HEK293 (cell line): ENCODE results near the gene MTR.

Experiments used
- CTCF ChIA-PET: fragments of 350-600 bp; formaldehyde crosslinking; extraction: SDS; loops from one replicate; lab custom pipeline; 2021; ENCODE audit warnings: antibody characterized with exemption; lab: Yijun Ruan, JAX
- POLR2A ChIA-PET: fragments of 300-600 bp; formaldehyde crosslinking; extraction: SDS; loops from one replicate; lab custom pipeline; 2020; ENCODE audit warnings: antibody characterized with exemption, inconsistent platforms; lab: Yijun Ruan, JAX
- H3K27ac ChIP-seq: fragments of 200-500 bp; sonication (Bioruptor generic); 2 replicates; pipeline ENCODE4 v1.5.1; 2014; ENCODE audit warnings: low read depth, low read length, control low read depth, inconsistent platforms; ENCODE audit errors: extremely low read depth
- H3K36me3 ChIP-seq, 2 experiments: fragments of 200-500 bp in 1 of 2; sonication (Bioruptor generic) in 1 of 2; 1 replicate in 1 of 2; 2 replicates in 1 of 2; pipeline ENCODE4 v1.5.1; 2014 to 2017; ENCODE audit warnings: inconsistent platforms in 2 of 2, low read length in 2 of 2; ENCODE audit not compliant: control insufficient read depth in 2 of 2, insufficient read depth in 1 of 2
- H3K4me1 ChIP-seq: fragments of 200-500 bp; sonication (Bioruptor generic); 2 replicates; pipeline ENCODE4 v1.5.1; 2014; ENCODE audit warnings: mild to moderate bottlenecking, low read length, inconsistent platforms; ENCODE audit not compliant: control insufficient read depth, insufficient read depth
- H3K4me3 ChIP-seq: 2 replicates; pipeline ENCODE4 v1.5.1; 2011; ENCODE audit warnings: low read depth, mild to moderate bottlenecking, control low read depth, low read length, moderate library complexity
- H3K9me3 ChIP-seq: fragments of 200-500 bp; sonication (Bioruptor generic); 2 replicates; pipeline ENCODE4 v1.5.1; 2014; ENCODE audit warnings: low read depth, low read length, inconsistent platforms; ENCODE audit not compliant: control insufficient read depth, insufficient read depth
- SCRT1 ChIP-seq: fragments of 450-650 bp; formaldehyde crosslinking; IDR thresholded peaks from 2 replicates; pipeline ENCODE4 v1.5.1; 2016; ENCODE audit warnings: missing biosample characterization, missing genetic modification characterization, borderline replicate concordance
- SCRT2 ChIP-seq: fragments of 450-650 bp; formaldehyde crosslinking; IDR thresholded peaks from 2 replicates; pipeline ENCODE4 v1.5.1; 2016; ENCODE audit warnings: missing biosample characterization, missing genetic modification characterization
- WT1 ChIP-seq: fragments of 450-650 bp; formaldehyde crosslinking; IDR thresholded peaks from 2 replicates; pipeline ENCODE4 v1.5.1; 2016; ENCODE audit warnings: missing biosample characterization, missing genetic modification characterization
- ZFP41 ChIP-seq: fragments of 450-650 bp; formaldehyde crosslinking; IDR thresholded peaks from 2 replicates; pipeline ENCODE4 v1.5.1; 2016; ENCODE audit warnings: missing biosample characterization, missing genetic modification characterization, borderline replicate concordance
- ZNF133 ChIP-seq: fragments of 450-650 bp; formaldehyde crosslinking; IDR thresholded peaks from 2 replicates; pipeline ENCODE4 v1.5.1; 2016; ENCODE audit warnings: missing biosample characterization, missing genetic modification characterization
- ZNF138 ChIP-seq: fragments of 450-650 bp; formaldehyde crosslinking; IDR thresholded peaks from 2 replicates; pipeline ENCODE4 v1.5.1; 2016; ENCODE audit warnings: missing biosample characterization, missing genetic modification characterization, borderline replicate concordance
- ZNF140 ChIP-seq: fragments of 450-650 bp; formaldehyde crosslinking; IDR thresholded peaks from 2 replicates; pipeline ENCODE4 v1.5.1; 2016; ENCODE audit warnings: missing biosample characterization, missing genetic modification characterization
- ZNF202 ChIP-seq: fragments of 450-650 bp; formaldehyde crosslinking; IDR thresholded peaks from 2 replicates; pipeline ENCODE4 v1.5.1; 2016; ENCODE audit warnings: missing biosample characterization, missing genetic modification characterization, borderline replicate concordance
- ZNF292 ChIP-seq: fragments of 450-650 bp; formaldehyde crosslinking; IDR thresholded peaks from 2 replicates; pipeline ENCODE4 v1.5.1; 2016; ENCODE audit warnings: low read depth, missing biosample characterization, missing genetic modification characterization, borderline replicate concordance
- ZNF398 ChIP-seq: fragments of 450-650 bp; formaldehyde crosslinking; IDR thresholded peaks from 2 replicates; pipeline ENCODE4 v1.5.1; 2017; ENCODE audit warnings: missing biosample characterization, missing genetic modification characterization
- ZNF529 ChIP-seq: fragments of 450-650 bp; formaldehyde crosslinking; IDR thresholded peaks from 2 replicates; pipeline ENCODE4 v1.5.1; 2017; ENCODE audit warnings: missing genetic modification characterization, missing biosample characterization; ENCODE audit not compliant: insufficient replicate concordance
- ZNF544 ChIP-seq: fragments of 450-650 bp; formaldehyde crosslinking; IDR thresholded peaks from 2 replicates; pipeline ENCODE4 v1.5.0; 2017; ENCODE audit warnings: missing biosample characterization, missing genetic modification characterization
- ZNF707 ChIP-seq: fragments of 450-650 bp; formaldehyde crosslinking; IDR thresholded peaks from 2 replicates; pipeline ENCODE4 v1.5.1; 2016; ENCODE audit warnings: missing biosample characterization, missing genetic modification characterization
- ZSCAN23 ChIP-seq: fragments of 450-650 bp; formaldehyde crosslinking; IDR thresholded peaks from 2 replicates; pipeline ENCODE4 v1.5.1; 2016; ENCODE audit warnings: missing biosample characterization, missing genetic modification characterization
- ZXDB ChIP-seq: fragments of 450-650 bp; formaldehyde crosslinking; IDR thresholded peaks from 2 replicates; pipeline ENCODE4 v1.5.1; 2016; ENCODE audit warnings: missing biosample characterization, missing genetic modification characterization
- TF ChIP-seq, protein P1 (sequence below): fragments of 450-650 bp; formaldehyde crosslinking; conservative IDR thresholded peaks from 2 replicates; pipeline ENCODE4 v1.5.1; 2016; ENCODE audit warnings: low read depth, missing biosample characterization, missing genetic modification characterization
- TF ChIP-seq, protein P2 (sequence below): fragments of 450-650 bp; formaldehyde crosslinking; IDR thresholded peaks from 2 replicates; pipeline ENCODE4 v1.5.1; 2017; ENCODE audit warnings: missing biosample characterization, missing genetic modification characterization
- TF ChIP-seq, protein P3 (sequence below): fragments of 450-650 bp; formaldehyde crosslinking; IDR thresholded peaks from 2 replicates; pipeline ENCODE4 v1.5.1; 2016; ENCODE audit warnings: missing biosample characterization, missing genetic modification characterization
- TF ChIP-seq, protein P4 (sequence below): fragments of 450-650 bp; formaldehyde crosslinking; IDR thresholded peaks from 2 replicates; pipeline ENCODE4 v1.5.1; 2016; ENCODE audit warnings: missing biosample characterization, missing genetic modification characterization

Gene MTR

GRCh38 chr1:236930503-236930902 is 135.4 kb downstream of the MTR start (continued):
- TF ChIP-seq, protein P1, sequence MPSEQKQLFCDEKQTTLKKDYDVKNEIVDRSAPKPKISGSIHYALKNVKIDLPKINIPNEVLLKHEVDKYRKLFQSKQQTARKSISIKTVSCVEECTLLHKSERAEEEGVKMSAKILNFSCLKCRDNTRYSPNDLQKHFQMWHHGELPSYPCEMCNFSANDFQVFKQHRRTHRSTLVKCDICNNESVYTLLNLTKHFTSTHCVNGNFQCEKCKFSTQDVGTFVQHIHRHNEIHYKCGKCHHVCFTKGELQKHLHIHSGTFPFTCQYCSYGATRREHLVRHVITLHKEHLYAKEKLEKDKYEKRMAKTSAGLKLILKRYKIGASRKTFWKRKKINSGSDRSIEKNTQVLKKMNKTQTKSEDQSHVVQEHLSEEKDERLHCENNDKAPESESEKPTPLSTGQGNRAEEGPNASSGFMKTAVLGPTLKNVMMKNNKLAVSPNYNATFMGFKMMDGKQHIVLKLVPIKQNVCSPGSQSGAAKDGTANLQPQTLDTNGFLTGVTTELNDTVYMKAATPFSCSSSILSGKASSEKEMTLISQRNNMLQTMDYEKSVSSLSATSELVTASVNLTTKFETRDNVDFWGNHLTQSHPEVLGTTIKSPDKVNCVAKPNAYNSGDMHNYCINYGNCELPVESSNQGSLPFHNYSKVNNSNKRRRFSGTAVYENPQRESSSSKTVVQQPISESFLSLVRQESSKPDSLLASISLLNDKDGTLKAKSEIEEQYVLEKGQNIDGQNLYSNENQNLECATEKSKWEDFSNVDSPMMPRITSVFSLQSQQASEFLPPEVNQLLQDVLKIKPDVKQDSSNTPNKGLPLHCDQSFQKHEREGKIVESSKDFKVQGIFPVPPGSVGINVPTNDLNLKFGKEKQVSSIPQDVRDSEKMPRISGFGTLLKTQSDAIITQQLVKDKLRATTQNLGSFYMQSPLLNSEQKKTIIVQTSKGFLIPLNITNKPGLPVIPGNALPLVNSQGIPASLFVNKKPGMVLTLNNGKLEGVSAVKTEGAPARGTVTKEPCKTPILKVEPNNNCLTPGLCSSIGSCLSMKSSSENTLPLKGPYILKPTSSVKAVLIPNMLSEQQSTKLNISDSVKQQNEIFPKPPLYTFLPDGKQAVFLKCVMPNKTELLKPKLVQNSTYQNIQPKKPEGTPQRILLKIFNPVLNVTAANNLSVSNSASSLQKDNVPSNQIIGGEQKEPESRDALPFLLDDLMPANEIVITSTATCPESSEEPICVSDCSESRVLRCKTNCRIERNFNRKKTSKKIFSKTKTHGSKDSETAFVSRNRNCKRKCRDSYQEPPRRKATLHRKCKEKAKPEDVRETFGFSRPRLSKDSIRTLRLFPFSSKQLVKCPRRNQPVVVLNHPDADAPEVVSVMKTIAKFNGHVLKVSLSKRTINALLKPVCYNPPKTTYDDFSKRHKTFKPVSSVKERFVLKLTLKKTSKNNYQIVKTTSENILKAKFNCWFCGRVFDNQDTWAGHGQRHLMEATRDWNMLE (tag by site-specific recombination): no peak
- no peak for TF ChIP-seq ZNF398 (tag by site-specific recombination)
- TF ChIP-seq ZSCAN23 (tag by site-specific recombination): no peak
- TF ChIP-seq ZNF133 (tag by site-specific recombination): no peak; the same call in 1 of the 2 replicates
- no peak for TF ChIP-seq WT1 (tag by site-specific recombination)
- TF ChIP-seq ZNF544 (tag by site-specific recombination): no peak
- TF ChIP-seq SCRT1: no peak
- TF ChIP-seq, all 188 proteins: peak for 0

- H3K4me1 ChIP-seq: no peaks in the 10 kb centered on the region
- CTCF ChIA-PET: interaction anchor here (0.6 to 1.6 kb wide), 3 partner anchors 19 to 867 kb away, joined by 3 to 6 read pairs (median 4); no protein-coding TSS in a partner anchor
- POLR2A ChIA-PET: no interaction called here
- no peak for TF ChIP-seq ZNF133 (tag by site-specific recombination)
- TF ChIP-seq ZXDB (tag by site-specific recombination): no peak
- TF ChIP-seq ZNF140 (tag by site-specific recombination): no peak
- TF ChIP-seq, protein P2, sequence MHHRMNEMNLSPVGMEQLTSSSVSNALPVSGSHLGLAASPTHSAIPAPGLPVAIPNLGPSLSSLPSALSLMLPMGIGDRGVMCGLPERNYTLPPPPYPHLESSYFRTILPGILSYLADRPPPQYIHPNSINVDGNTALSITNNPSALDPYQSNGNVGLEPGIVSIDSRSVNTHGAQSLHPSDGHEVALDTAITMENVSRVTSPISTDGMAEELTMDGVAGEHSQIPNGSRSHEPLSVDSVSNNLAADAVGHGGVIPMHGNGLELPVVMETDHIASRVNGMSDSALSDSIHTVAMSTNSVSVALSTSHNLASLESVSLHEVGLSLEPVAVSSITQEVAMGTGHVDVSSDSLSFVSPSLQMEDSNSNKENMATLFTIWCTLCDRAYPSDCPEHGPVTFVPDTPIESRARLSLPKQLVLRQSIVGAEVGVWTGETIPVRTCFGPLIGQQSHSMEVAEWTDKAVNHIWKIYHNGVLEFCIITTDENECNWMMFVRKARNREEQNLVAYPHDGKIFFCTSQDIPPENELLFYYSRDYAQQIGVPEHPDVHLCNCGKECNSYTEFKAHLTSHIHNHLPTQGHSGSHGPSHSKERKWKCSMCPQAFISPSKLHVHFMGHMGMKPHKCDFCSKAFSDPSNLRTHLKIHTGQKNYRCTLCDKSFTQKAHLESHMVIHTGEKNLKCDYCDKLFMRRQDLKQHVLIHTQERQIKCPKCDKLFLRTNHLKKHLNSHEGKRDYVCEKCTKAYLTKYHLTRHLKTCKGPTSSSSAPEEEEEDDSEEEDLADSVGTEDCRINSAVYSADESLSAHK (tag by site-specific recombination): no peak
- no peak for TF ChIP-seq SCRT1
- TF ChIP-seq ZNF529: no peak
- no peak for TF ChIP-seq SCRT2 (tag by site-specific recombination)
- TF ChIP-seq, protein P3, sequence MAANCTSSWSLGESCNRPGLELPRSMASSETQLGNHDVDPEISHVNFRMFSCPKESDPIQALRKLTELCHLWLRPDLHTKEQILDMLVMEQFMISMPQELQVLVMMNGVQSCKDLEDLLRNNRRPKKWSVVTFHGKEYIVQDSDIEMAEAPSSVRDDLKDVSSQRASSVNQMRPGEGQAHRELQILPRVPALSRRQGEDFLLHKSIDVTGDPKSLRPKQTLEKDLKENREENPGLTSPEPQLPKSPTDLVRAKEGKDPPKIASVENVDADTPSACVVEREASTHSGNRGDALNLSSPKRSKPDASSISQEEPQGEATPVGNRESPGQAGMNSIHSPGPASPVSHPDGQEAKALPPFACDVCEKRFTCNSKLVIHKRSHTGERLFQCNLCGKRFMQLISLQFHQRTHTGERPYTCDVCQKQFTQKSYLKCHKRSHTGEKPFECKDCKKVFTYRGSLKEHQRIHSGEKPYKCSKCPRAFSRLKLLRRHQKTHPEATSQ (tag by site-specific recombination): no peak
- TF ChIP-seq ZFP41 (tag by site-specific recombination): no peak
- TF ChIP-seq ZNF202: no peak
- no peak for TF ChIP-seq ZNF707 (tag by site-specific recombination)
- TF ChIP-seq, protein P4, sequence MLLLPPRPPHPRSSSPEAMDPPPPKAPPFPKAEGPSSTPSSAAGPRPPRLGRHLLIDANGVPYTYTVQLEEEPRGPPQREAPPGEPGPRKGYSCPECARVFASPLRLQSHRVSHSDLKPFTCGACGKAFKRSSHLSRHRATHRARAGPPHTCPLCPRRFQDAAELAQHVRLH (tag by site-specific recombination): no peak
- no peak for TF ChIP-seq ZNF138
- TF ChIP-seq ZNF292 (tag by site-specific recombination): no peak
- TF ChIP-seq, all 188 proteins: peak for 0
- H3K36me3 ChIP-seq: no peaks in the 10 kb centered on the region
- no peak overlapping the region for H3K4me3 ChIP-seq
- no peak overlapping the region for H3K27ac ChIP-seq
- H3K9me3 ChIP-seq: no peaks in the 10 kb centered on the region
Observed at GRCh38 chr1:236938760-236939159, 143.7 kb downstream of the MTR start.
